ENCODE results near the gene TLE7.

TLE7 gene

GRCh38 chr16:71402674-71403073 lies 39.2 kb downstream of the TLE7 start:
- no peaks in the 10 kb centered on the region for H3K4me1 ChIP-seq (ENCODE audit: low read length)
- H3K9ac ChIP-seq (ENCODE audit: low read length): no peak overlapping the region
- 0 out of 2 replicates have a peak, but pooled peaks cover 8% of the 10 kb centered on the region for H3K9me3 ChIP-seq (ENCODE audit: insufficient read depth, low read length)
- TF ChIP-seq EZH2phosphoT487 (IDR thresholded peaks at IDR 0.05; ENCODE audit: low read depth) (no peak), CTCF (IDR thresholded peaks at IDR 0.05; ENCODE audit: low read depth, low read length) (no peak)
- no peak overlapping the region for H2AFZ ChIP-seq (ENCODE audit: low read depth, low read length)
- H3K79me2 ChIP-seq (ENCODE audit: low read length): no peaks in the 10 kb centered on the region
- peaks cover 18% of the 10 kb centered on the region; the same call in 1 of the 2 replicates for H3K27me3 ChIP-seq (ENCODE audit: low read depth, low read length)
- H3K27ac ChIP-seq (ENCODE audit: low read length): no peak overlapping the region
- H3K36me3 ChIP-seq (replicated peaks; ENCODE audit: low read depth, low read length): no peaks in the 10 kb centered on the region
- H3K4me3 ChIP-seq (ENCODE audit: low read length): no peak overlapping the region
- H3K4me2 ChIP-seq (ENCODE audit: low read length): no peak overlapping the region
- no peaks in the 10 kb centered on the region for H4K20me1 ChIP-seq (ENCODE audit: insufficient read depth, low read length)

- TF ChIP-seq CTCF (IDR thresholded peaks at IDR 0.05; ENCODE audit: low read depth, low read length) (no peak), EZH2phosphoT487 (IDR thresholded peaks at IDR 0.05; ENCODE audit: low read depth) (no peak)
- Histone ChIP-seq H3K4me2 (ENCODE audit: low read length) (no peak overlapping the region), H3K4me3 (ENCODE audit: low read length) (no peak overlapping the region), H3K9me3 (ENCODE audit: insufficient read depth, low read length) (0 out of 2 replicates have a peak, but pooled peaks cover 8% of the 10 kb centered on the region), H3K4me1 (ENCODE audit: low read length) (no peaks in the 10 kb centered on the region), H3K27ac (ENCODE audit: low read length) (no peak overlapping the region), H3K27me3 (ENCODE audit: low read depth, low read length) (peaks cover 18% of the 10 kb centered on the region; the same call in 1 of the 2 replicates), H3K36me3 (replicated peaks; ENCODE audit: low read depth, low read length) (no peaks in the 10 kb centered on the region), H3K9ac (ENCODE audit: low read length) (no peak overlapping the region), H2AFZ (ENCODE audit: low read depth, low read length) (no peak overlapping the region), H3K79me2 (ENCODE audit: low read length) (no peaks in the 10 kb centered on the region), H4K20me1 (ENCODE audit: insufficient read depth, low read length) (no peaks in the 10 kb centered on the region)
Measured at GRCh38 chr16:71402007-71402406, 39.8 kb downstream of the TLE7 start.

GRCh38 chr16:71399801-71400563 lies 41.9 kb downstream of the TLE7 start:
- Histone ChIP-seq H3K27me3 (ENCODE audit: low read depth, low read length) (peaks cover 18% of the 10 kb centered on the region; the same call in 1 of the 2 replicates), H3K4me3 (ENCODE audit: low read length) (no peak overlapping the region), H3K79me2 (ENCODE audit: low read length) (no peaks in the 10 kb centered on the region), H3K27ac (ENCODE audit: low read length) (no peak overlapping the region), H4K20me1 (ENCODE audit: insufficient read depth, low read length) (no peaks in the 10 kb centered on the region), H3K4me2 (ENCODE audit: low read length) (no peak overlapping the region), H3K9me3 (ENCODE audit: insufficient read depth, low read length) (0 out of 2 replicates have a peak, but pooled peaks cover 7% of the 10 kb centered on the region), H3K9ac (ENCODE audit: low read length) (no peak overlapping the region), H3K4me1 (ENCODE audit: low read length) (no peaks in the 10 kb centered on the region), H3K36me3 (replicated peaks; ENCODE audit: low read depth, low read length) (no peaks in the 10 kb centered on the region), H2AFZ (ENCODE audit: low read depth, low read length) (no peak overlapping the region)
- TF ChIP-seq EZH2phosphoT487 (IDR thresholded peaks at IDR 0.05; ENCODE audit: low read depth) (no peak), CTCF (IDR thresholded peaks at IDR 0.05; ENCODE audit: low read depth, low read length) (no peak)

- peaks cover 40% of the 10 kb centered on the region; the same call in 1 of the 2 replicates for H3K27me3 ChIP-seq (ENCODE audit: low read depth, low read length)
Measured at GRCh38 chr16:71396594-71396993, 45.3 kb downstream of the TLE7 start.

More at GRCh38 chr16:71396594-71396993, 45.3 kb downstream of the TLE7 start:
- no peak overlapping the region for H2AFZ ChIP-seq (ENCODE audit: low read depth, low read length)
- H3K4me3 ChIP-seq (ENCODE audit: low read length): no peak overlapping the region
- no peak for TF ChIP-seq EZH2phosphoT487 (IDR thresholded peaks at IDR 0.05; ENCODE audit: low read depth)
- TF ChIP-seq CTCF (IDR thresholded peaks at IDR 0.05; ENCODE audit: low read depth, low read length): no peak
- H3K27ac ChIP-seq (ENCODE audit: low read length): no peak overlapping the region
- no peak overlapping the region for H3K4me2 ChIP-seq (ENCODE audit: low read length)
- H3K79me2 ChIP-seq (ENCODE audit: low read length): no peaks in the 10 kb centered on the region
- no peaks in the 10 kb centered on the region for H3K9me3 ChIP-seq (ENCODE audit: insufficient read depth, low read length)
- H3K36me3 ChIP-seq (replicated peaks; ENCODE audit: low read depth, low read length): no peaks in the 10 kb centered on the region
- H3K9ac ChIP-seq (ENCODE audit: low read length): no peak overlapping the region
- no peaks in the 10 kb centered on the region for H4K20me1 ChIP-seq (ENCODE audit: insufficient read depth, low read length)
- H3K4me1 ChIP-seq (ENCODE audit: low read length): no peaks in the 10 kb centered on the region
